Neural cell (in vitro differentiated cells): Measurements from ENCODE around the gene FBXO34. TPM values are rescaled to one million over a fixed set of nuclear protein-coding genes. Genes with fewer than 3 reads are reported as not detected.

Experiments used
- H2AFZ ChIP-seq: fragments of 200-600, 300-800 bp; sonication (generic), shearing (Covaris generic); 2 replicates; pipeline ENCODE4 v1.6.0; 2014; ENCODE audit warnings: low read depth, mild to moderate bottlenecking, antibody characterized with exemption, low read length, moderate library complexity
- H3F3A ChIP-seq: fragments of 200-600 bp; shearing (Covaris generic); 2 replicates; pipeline ENCODE4 v1.6.1; 2016; ENCODE audit warnings: mild to moderate bottlenecking, moderate library complexity, mixed read lengths, antibody characterized with exemption, low read length; ENCODE audit not compliant: insufficient read depth, poor library complexity, severe bottlenecking
- H3K27ac ChIP-seq: fragments of 200-600, 300-800 bp; sonication (generic), shearing (Covaris generic); 2 replicates; pipeline ENCODE4 v1.5.1; 2014; ENCODE audit warnings: mild to moderate bottlenecking, low read length, moderate library complexity
- H3K27me3 ChIP-seq: fragments of 300-800, 200-600 bp; sonication (generic), shearing (Covaris generic); 2 replicates; pipeline ENCODE4 v1.6.0; 2014; ENCODE audit warnings: mild to moderate bottlenecking, low read depth, low read length, moderate library complexity; ENCODE audit not compliant: insufficient read depth
- H3K36me3 ChIP-seq: fragments of 300-800, 200-600 bp; sonication (generic), shearing (Covaris generic); 2 replicates; pipeline ENCODE4 v1.5.1; 2014; ENCODE audit warnings: mild to moderate bottlenecking, antibody characterized with exemption, low read length, moderate library complexity; ENCODE audit not compliant: insufficient read depth
- H3K4me2 ChIP-seq: fragments of 300-800, 200-600 bp; sonication (generic), shearing (Covaris generic); 2 replicates; pipeline ENCODE4 v1.6.0; 2014; ENCODE audit warnings: mild to moderate bottlenecking, low read length
- H3K4me3 ChIP-seq: fragments of 300-800, 200-600 bp; sonication (generic), shearing (Covaris generic); 2 replicates; pipeline ENCODE4 v1.5.1; 2014; ENCODE audit warnings: mild to moderate bottlenecking, low read length, moderate library complexity
- H3K79me2 ChIP-seq: fragments of 200-600 bp; shearing (Covaris generic); replicated peaks from 2 replicates; pipeline ENCODE4 v1.6.0; 2014; ENCODE audit warnings: mild to moderate bottlenecking, low read length, moderate library complexity; ENCODE audit not compliant: insufficient read depth
- H3K9ac ChIP-seq: fragments of 300-800, 200-600 bp; sonication (generic), shearing (Covaris generic); 2 replicates; pipeline ENCODE4 v1.6.1; 2016; ENCODE audit warnings: mild to moderate bottlenecking, low read length, mixed read lengths
- H3K9me2 ChIP-seq: fragments of 200-600 bp; shearing (Covaris generic); 2 replicates; pipeline ENCODE4 v1.6.1; 2016; ENCODE audit warnings: mild to moderate bottlenecking, low read length, mixed read lengths; ENCODE audit not compliant: insufficient read depth
- H3K9me3 ChIP-seq: fragments of 200-600, 300-800 bp; sonication (generic), shearing (Covaris generic); 2 replicates; pipeline ENCODE4 v1.6.1; 2016; ENCODE audit warnings: mild to moderate bottlenecking, mixed run types, low read length, moderate library complexity, mixed read lengths
- H4K20me1 ChIP-seq: fragments of 200-600 bp; shearing (Covaris generic); 2 replicates; pipeline ENCODE4 v1.6.1; 2016; ENCODE audit warnings: mild to moderate bottlenecking, mixed run types; ENCODE audit not compliant: insufficient read depth
- EP300 ChIP-seq: fragments of 450-650 bp; conservative IDR thresholded peaks from 2 replicates; pipeline ENCODE4 v1.6.1; 2014; ENCODE audit warnings: antibody characterized with exemption, mild to moderate bottlenecking, moderate library complexity; ENCODE audit not compliant: poor library complexity, severe bottlenecking
- EZH2 ChIP-seq: fragments of 200-600, 300-800 bp; shearing (Covaris generic), sonication (generic); IDR thresholded peaks from 2 replicates; pipeline ENCODE4 v1.6.1; 2014; ENCODE audit warnings: antibody characterized with exemption, low read length, borderline replicate concordance, mild to moderate bottlenecking; ENCODE audit not compliant: insufficient read depth, poor library complexity, severe bottlenecking
- MXI1 ChIP-seq: fragments of 450-650 bp; conservative IDR thresholded peaks from 2 replicates; pipeline ENCODE4 v1.6.1; 2014; ENCODE audit warnings: antibody characterized with exemption, mild to moderate bottlenecking; ENCODE audit not compliant: poor library complexity, severe bottlenecking
- POLR2AphosphoS5 ChIP-seq: IDR thresholded peaks from 2 replicates; pipeline ENCODE4 v1.6.1; 2012
- RAD21 ChIP-seq: fragments of 450-650 bp; conservative IDR thresholded peaks from 2 replicates; pipeline ENCODE4 v1.6.1; 2014; ENCODE audit warnings: antibody characterized with exemption, mild to moderate bottlenecking, moderate library complexity
- SMC3 ChIP-seq: fragments of 450-650 bp; conservative IDR thresholded peaks from 2 replicates; pipeline ENCODE4 v1.6.1; 2014; ENCODE audit warnings: antibody characterized with exemption, mild to moderate bottlenecking, moderate library complexity; ENCODE audit not compliant: poor library complexity
- TAF1 ChIP-seq: IDR thresholded peaks from 2 replicates; pipeline ENCODE4 v1.6.1; 2012; ENCODE audit warnings: low read depth
- polyA plus RNA-seq: library from polyadenylated mRNA; depleted of rRNA; stranded (reverse); fragments of >200 nt; gene quantifications from 2 replicates; pipeline ENCODE4 v1.2.3, GENCODE V29; 2014
- TF ChIP-seq, protein P1 (sequence below): fragments of 450-650 bp; IDR thresholded peaks from 2 replicates; pipeline ENCODE4 v1.5.1; 2014; ENCODE audit warnings: antibody characterized with exemption, mild to moderate bottlenecking, moderate library complexity; ENCODE audit not compliant: poor library complexity, severe bottlenecking
- TF ChIP-seq, protein P2 (sequence below): IDR thresholded peaks from 2 replicates; pipeline ENCODE4 v1.6.1; 2012; ENCODE audit warnings: borderline replicate concordance

FBXO34 gene
- polyA plus RNA-seq, 1 donor from 2014 or later: 34.2 TPM

DNA sequence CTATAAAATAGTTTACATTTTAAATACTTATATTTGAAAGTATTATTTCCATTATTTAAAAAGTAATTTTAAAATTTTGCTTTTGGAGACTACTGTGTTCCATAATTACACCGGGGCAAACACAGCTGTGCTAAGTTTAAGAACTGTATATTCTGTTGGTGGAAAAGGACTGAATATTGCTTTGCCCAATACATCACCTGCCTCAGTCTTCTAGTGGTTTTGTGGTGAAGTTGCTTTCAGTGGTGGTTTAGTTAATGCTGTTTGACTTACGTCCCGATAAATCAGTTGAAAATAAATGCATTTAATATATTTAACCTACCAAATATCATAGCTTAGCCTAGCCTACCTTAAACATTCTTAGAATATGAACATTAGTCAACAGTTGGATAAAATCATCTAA, 23.4 kb downstream of the FBXO34 start:
- H3K9ac ChIP-seq: no peak overlapping the region
- H3K4me2 ChIP-seq: no peak overlapping the region
- H4K20me1 ChIP-seq: no peaks in the 10 kb centered on the region
- no peaks in the 10 kb centered on the region for H3K9me3 ChIP-seq
- H3K27ac ChIP-seq: no peak overlapping the region
- H3K9me2 ChIP-seq: no peaks in the 10 kb centered on the region
- TF ChIP-seq MXI1: no peak
- no peak for TF ChIP-seq SMC3
- TF ChIP-seq RAD21: no peak
- TF ChIP-seq, protein P1, sequence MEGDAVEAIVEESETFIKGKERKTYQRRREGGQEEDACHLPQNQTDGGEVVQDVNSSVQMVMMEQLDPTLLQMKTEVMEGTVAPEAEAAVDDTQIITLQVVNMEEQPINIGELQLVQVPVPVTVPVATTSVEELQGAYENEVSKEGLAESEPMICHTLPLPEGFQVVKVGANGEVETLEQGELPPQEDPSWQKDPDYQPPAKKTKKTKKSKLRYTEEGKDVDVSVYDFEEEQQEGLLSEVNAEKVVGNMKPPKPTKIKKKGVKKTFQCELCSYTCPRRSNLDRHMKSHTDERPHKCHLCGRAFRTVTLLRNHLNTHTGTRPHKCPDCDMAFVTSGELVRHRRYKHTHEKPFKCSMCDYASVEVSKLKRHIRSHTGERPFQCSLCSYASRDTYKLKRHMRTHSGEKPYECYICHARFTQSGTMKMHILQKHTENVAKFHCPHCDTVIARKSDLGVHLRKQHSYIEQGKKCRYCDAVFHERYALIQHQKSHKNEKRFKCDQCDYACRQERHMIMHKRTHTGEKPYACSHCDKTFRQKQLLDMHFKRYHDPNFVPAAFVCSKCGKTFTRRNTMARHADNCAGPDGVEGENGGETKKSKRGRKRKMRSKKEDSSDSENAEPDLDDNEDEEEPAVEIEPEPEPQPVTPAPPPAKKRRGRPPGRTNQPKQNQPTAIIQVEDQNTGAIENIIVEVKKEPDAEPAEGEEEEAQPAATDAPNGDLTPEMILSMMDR: no peak
- no peak for TF ChIP-seq TAF1
- peaks cover 15% of the 10 kb centered on the region for H3K79me2 ChIP-seq
- H3K36me3 ChIP-seq: no peaks in the 10 kb centered on the region
- no peak overlapping the region for H2AFZ ChIP-seq
- H3F3A ChIP-seq: no peaks in the 10 kb centered on the region
- no peak overlapping the region for H3K4me3 ChIP-seq
- H3K27me3 ChIP-seq: no peaks in the 10 kb centered on the region

DNA sequence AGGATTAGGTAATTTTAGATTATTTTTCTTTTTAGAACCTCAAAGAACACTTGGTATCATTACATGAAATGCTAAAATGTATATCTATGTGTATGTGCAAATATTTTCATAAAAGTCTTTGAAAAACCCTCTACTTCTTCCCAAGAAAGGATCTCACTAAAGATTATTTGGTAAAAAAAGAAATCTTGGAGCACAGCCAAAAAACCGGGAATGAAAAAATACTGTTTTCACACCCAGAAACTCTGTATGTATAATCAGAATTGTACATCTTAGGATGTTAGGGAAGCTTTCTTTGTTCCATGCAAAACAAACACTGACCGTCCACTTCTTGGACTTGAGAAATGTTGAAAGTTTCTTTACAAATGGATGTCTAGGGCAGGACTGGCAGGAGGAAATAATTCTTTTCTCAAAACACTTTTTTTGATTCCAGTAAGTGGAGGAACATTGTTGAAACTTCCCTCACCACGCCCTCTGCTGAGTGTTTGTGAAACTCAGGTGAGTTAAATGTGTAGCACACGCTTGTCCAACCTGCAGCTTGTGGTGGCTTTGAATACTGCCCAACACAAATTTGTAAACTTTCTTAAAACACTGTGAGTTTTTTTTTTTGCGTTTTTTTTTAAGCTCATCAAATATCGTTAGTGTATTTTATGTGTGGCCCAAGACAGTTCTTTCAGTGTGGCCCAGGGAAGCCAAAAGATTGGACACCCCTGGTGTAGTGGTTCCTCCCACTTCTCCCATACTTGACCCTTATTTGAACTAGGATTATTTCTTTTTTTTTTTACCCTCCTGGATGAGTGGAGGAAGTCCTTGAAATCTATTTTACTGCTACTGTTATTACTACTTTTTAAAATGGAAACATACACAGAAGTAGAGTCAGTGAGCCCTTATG, 26.6 kb downstream of the FBXO34 start:
- Histone ChIP-seq H3K4me3 (no peak overlapping the region), H3K4me2 (no peak overlapping the region), H3K27me3 (no peaks in the 10 kb centered on the region), H3K9me2 (no peaks in the 10 kb centered on the region), H3K9me3 (no peaks in the 10 kb centered on the region), H3K27ac (no peak overlapping the region), H4K20me1 (no peaks in the 10 kb centered on the region), H3K36me3 (peaks cover 4% of the 10 kb centered on the region), H2AFZ (no peak overlapping the region), H3K9ac (no peak overlapping the region), H3F3A (no peaks in the 10 kb centered on the region), H3K79me2 (peaks cover 7% of the 10 kb centered on the region)
- TF ChIP-seq EP300 (no peak), EZH2 (no peak), MXI1 (no peak), SMC3 (no peak), TAF1 (no peak), POLR2AphosphoS5 (no peak)
- TF ChIP-seq, protein P2, sequence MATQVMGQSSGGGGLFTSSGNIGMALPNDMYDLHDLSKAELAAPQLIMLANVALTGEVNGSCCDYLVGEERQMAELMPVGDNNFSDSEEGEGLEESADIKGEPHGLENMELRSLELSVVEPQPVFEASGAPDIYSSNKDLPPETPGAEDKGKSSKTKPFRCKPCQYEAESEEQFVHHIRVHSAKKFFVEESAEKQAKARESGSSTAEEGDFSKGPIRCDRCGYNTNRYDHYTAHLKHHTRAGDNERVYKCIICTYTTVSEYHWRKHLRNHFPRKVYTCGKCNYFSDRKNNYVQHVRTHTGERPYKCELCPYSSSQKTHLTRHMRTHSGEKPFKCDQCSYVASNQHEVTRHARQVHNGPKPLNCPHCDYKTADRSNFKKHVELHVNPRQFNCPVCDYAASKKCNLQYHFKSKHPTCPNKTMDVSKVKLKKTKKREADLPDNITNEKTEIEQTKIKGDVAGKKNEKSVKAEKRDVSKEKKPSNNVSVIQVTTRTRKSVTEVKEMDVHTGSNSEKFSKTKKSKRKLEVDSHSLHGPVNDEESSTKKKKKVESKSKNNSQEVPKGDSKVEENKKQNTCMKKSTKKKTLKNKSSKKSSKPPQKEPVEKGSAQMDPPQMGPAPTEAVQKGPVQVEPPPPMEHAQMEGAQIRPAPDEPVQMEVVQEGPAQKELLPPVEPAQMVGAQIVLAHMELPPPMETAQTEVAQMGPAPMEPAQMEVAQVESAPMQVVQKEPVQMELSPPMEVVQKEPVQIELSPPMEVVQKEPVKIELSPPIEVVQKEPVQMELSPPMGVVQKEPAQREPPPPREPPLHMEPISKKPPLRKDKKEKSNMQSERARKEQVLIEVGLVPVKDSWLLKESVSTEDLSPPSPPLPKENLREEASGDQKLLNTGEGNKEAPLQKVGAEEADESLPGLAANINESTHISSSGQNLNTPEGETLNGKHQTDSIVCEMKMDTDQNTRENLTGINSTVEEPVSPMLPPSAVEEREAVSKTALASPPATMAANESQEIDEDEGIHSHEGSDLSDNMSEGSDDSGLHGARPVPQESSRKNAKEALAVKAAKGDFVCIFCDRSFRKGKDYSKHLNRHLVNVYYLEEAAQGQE: no peak
- TF ChIP-seq, protein P1: no peak
